K562 (cell line): ENCODE data around the gene ABCA13.

Source experiments
- ATF1 ChIP-seq, 2 experiments: fragments of 450-650 bp in 1 of 2; IDR thresholded peaks; 2 replicates each; pipeline ENCODE4 v1.6.1; 2016; ENCODE audit warnings: missing compliant biosample characterization in 1 of 2, missing genetic modification characterization in 1 of 2
- CHD1 ChIP-seq: fragments of 200-600 bp; sonication (generic); IDR thresholded peaks from one replicate; pipeline ENCODE4 v1.6.1; 2012; ENCODE audit warnings: mild to moderate bottlenecking, moderate library complexity, low read length, inconsistent platforms
- HMBOX1 ChIP-seq: sonication (generic); IDR thresholded peaks from 2 replicates; pipeline ENCODE4 v1.6.1; 2016
- MEF2A ChIP-seq: IDR thresholded peaks from 2 replicates; pipeline ENCODE4 v1.6.1; 2011; ENCODE audit warnings: low read depth, mild to moderate bottlenecking, low read length, moderate library complexity; ENCODE audit not compliant: control insufficient read depth
- REST ChIP-seq, 2 experiments: fragments of 450-650 bp; formaldehyde crosslinking in 1 of 2; IDR thresholded peaks; 2 replicates each; pipeline versions ENCODE4 v1.4.0 to v1.6.1; 2014 to 2020; ENCODE audit warnings: mild to moderate bottlenecking in 2 of 2, borderline replicate concordance in 1 of 2, low read depth in 1 of 2
- TCF7 ChIP-seq: sonication (generic); IDR thresholded peaks from 2 replicates; pipeline ENCODE4 v1.6.1; 2016; ENCODE audit warnings: antibody characterized with exemption, borderline replicate concordance
- ZNF518B ChIP-seq: fragments of 250-450 bp; sonication (Bioruptor Pico); IDR thresholded peaks from 2 replicates; pipeline ENCODE4 v1.5.0; 2021; ENCODE audit warnings: mild to moderate bottlenecking, moderate library complexity
- ZNF780A ChIP-seq: fragments of 250-450 bp; sonication (Bioruptor Pico); IDR thresholded peaks from 2 replicates; pipeline ENCODE4 v1.5.0; 2021; ENCODE audit warnings: mild to moderate bottlenecking
- TF ChIP-seq, protein P1 (sequence below): fragments of 450-650 bp; IDR thresholded peaks from 2 replicates; pipeline ENCODE4 v1.6.1; 2016; ENCODE audit warnings: low read depth

DNA sequence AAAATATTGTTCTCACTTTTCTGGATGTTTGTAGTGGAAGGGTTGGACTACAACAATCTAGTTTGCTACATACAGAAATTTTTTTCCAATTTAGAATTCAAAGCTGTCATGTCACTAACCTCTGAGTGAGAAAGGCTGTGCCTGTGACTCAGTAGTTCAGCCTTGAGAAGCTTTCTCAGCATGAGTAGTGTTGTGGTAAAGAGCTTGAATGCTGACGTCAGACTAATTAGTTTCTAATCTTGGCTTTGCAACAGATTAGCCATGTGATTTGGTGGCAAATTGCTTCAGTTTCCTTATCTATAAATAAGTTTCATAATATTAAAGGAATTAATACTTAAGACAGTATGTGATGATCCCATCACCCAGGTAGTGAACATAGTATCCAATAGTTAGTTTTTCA lies 83.8 kb downstream of the ABCA13 start:
- no peak for TF ChIP-seq ZNF780A
- TF ChIP-seq HMBOX1 = no peak
- TF ChIP-seq MEF2A = no peak
- no peak for TF ChIP-seq TCF7
- TF ChIP-seq ATF1 (CRISPR knock-in tag; IDR thresholded peaks at IDR 0.05) = no peak
- TF ChIP-seq ATF1 (tag; IDR thresholded peaks at IDR 0.05) = no peak
- TF ChIP-seq REST (IDR thresholded peaks at IDR 0.05; ENCODE audit: borderline replicate concordance) = no peak
- no peak for TF ChIP-seq REST (CRISPR knock-in tag; IDR thresholded peaks at IDR 0.05; ENCODE audit: low read depth)
- TF ChIP-seq, protein P1, sequence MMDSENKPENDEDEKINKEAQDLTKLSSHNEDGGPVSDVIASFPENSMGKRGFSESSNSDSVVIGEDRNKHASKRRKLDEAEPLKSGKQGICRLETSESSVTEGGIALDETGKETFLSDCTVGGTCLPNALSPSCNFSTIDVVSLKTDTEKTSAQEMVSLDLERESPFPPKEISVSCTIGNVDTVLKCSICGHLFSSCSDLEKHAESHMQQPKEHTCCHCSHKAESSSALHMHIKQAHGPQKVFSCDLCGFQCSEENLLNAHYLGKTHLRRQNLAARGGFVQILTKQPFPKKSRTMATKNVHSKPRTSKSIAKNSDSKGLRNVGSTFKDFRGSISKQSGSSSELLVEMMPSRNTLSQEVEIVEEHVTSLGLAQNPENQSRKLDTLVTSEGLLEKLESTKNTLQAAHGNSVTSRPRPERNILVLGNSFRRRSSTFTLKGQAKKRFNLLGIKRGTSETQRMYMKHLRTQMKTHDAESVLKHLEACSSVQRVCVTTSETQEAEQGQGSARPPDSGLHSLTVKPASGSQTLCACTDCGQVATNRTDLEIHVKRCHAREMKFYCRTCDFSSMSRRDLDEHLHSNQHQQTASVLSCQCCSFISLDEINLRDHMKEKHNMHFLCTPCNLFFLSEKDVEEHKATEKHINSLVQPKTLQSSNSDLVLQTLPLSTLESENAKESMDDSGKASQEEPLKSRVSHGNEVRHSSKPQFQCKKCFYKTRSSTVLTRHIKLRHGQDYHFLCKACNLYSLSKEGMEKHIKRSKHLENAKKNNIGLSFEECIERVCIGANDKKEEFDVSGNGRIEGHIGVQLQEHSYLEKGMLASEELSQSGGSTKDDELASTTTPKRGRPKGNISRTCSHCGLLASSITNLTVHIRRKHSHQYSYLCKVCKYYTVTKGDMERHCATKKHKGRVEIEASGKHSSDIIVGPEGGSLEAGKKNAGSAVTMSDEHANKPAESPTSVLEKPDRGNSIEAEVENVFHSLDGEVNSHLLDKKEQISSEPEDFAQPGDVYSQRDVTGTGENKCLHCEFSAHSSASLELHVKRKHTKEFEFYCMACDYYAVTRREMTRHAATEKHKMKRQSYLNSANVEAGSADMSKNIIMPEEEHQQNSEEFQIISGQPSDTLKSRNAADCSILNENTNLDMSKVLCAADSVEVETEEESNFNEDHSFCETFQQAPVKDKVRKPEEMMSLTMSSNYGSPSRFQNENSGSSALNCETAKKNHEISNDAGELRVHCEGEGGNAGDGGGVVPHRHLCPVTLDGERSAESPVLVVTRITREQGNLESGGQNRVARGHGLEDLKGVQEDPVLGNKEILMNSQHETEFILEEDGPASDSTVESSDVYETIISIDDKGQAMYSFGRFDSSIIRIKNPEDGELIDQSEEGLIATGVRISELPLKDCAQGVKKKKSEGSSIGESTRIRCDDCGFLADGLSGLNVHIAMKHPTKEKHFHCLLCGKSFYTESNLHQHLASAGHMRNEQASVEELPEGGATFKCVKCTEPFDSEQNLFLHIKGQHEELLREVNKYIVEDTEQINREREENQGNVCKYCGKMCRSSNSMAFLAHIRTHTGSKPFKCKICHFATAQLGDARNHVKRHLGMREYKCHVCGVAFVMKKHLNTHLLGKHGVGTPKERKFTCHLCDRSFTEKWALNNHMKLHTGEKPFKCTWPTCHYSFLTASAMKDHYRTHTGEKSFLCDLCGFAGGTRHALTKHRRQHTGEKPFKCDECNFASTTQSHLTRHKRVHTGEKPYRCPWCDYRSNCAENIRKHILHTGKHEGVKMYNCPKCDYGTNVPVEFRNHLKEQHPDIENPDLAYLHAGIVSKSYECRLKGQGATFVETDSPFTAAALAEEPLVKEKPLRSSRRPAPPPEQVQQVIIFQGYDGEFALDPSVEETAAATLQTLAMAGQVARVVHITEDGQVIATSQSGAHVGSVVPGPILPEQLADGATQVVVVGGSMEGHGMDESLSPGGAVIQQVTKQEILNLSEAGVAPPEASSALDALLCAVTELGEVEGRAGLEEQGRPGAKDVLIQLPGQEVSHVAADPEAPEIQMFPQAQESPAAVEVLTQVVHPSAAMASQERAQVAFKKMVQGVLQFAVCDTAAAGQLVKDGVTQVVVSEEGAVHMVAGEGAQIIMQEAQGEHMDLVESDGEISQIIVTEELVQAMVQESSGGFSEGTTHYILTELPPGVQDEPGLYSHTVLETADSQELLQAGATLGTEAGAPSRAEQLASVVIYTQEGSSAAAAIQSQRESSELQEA = no peak
- TF ChIP-seq CHD1 = no peak
- no peak for TF ChIP-seq ZNF518B (CRISPR knock-in tag)
